A172 (cell line): Measurements from ENCODE around the gene KIAA0232. TPM values are rescaled to one million over a fixed set of nuclear protein-coding genes. Genes with fewer than 3 reads are reported as not detected.
A peak's percentile ranks its signal among the peaks of the same experiment; 100 is the strongest.
"Not testable (repeated sequence)": the region's sequence is repeated elsewhere in the genome, so short reads cannot be mapped to it uniquely, and the experiment has no call there.

Experiments
- DNase-seq: peaks from one replicate; pipeline ENCODE4 v3.0.0-alpha.2; 2015; ENCODE audit warnings: low spot score
- total RNA-seq: library from RNA; depleted of rRNA; stranded (reverse); fragments of >200 nt; shearing (Covaris generic); gene quantifications from 2 replicates; pipeline ENCODE4 v1.2.3, GENCODE V29; 2014

The KIAA0232 gene
- total RNA-seq, 1 experiment from 2014 or later, result 22.6 TPM

- DNase-seq, result no peak
These were observed 118.4 kb downstream of the KIAA0232 start for GRCh38 chr4:6900956-6901355.

- DNase-seq, result no peak
These were observed 119.3 kb downstream of the KIAA0232 start for GRCh38 chr4:6901669-6902317.

GRCh38 chr4:6902318-6903042 is 120.0 kb downstream of the KIAA0232 start:
- DNase-seq, result no peak

- no peak for DNase-seq
These were observed 123.3 kb downstream of the KIAA0232 start for GRCh38 chr4:6905516-6906445.

- not testable (repeated sequence) for DNase-seq
These were observed 124.0 kb downstream of the KIAA0232 start for GRCh38 chr4:6906486-6906885.

GRCh38 chr4:6907658-6908191 is 125.2 kb downstream of the KIAA0232 start:
- no peak for DNase-seq

GRCh38 chr4:6908432-6909112 is 126.0 kb downstream of the KIAA0232 start:
- DNase-seq, result no peak

- peak; percentile 62 for DNase-seq
These were observed 126.8 kb downstream of the KIAA0232 start, which contains the start of gene TBC1D14 for GRCh38 chr4:6909113-6909969. Gene TBC1D14 (plus strand): TSS chr4:6909826. CDS start chr4:6923390, 13,564 bp downstream.

GRCh38 chr4:6909970-6910339 is 127.4 kb downstream of the KIAA0232 start:
- no peak for DNase-seq

- DNase-seq, result no peak
These were observed 127.9 kb downstream of the KIAA0232 start for GRCh38 chr4:6910340-6910959.

GRCh38 chr4:6910960-6911874 is 128.7 kb downstream of the KIAA0232 start:
- DNase-seq, result no peak

- DNase-seq, result not testable (repeated sequence)
These were observed 129.4 kb downstream of the KIAA0232 start for GRCh38 chr4:6911917-6912316.

GRCh38 chr4:6912441-6912840 is 129.9 kb downstream of the KIAA0232 start:
- DNase-seq, result no peak

GRCh38 chr4:6913350-6913905 is 130.9 kb downstream of the KIAA0232 start:
- DNase-seq, result no peak

GRCh38 chr4:6914448-6914847 is 131.9 kb downstream of the KIAA0232 start:
- DNase-seq, result no peak

GRCh38 chr4:6915041-6916005 is 132.8 kb downstream of the KIAA0232 start:
- no peak for DNase-seq

GRCh38 chr4:6916069-6916586 is 133.6 kb downstream of the KIAA0232 start:
- no peak for DNase-seq
